ENCODE results near the gene GPATCH2L. TPM values are rescaled to one million over a fixed set of nuclear protein-coding genes. Genes with fewer than 3 reads are reported as not detected.
A peak's percentile ranks its signal among the peaks of the same experiment; 100 is the strongest.

Gene GPATCH2L
- total RNA-seq, 1 donor from 2014 or later = 64.0 TPM

DNA sequence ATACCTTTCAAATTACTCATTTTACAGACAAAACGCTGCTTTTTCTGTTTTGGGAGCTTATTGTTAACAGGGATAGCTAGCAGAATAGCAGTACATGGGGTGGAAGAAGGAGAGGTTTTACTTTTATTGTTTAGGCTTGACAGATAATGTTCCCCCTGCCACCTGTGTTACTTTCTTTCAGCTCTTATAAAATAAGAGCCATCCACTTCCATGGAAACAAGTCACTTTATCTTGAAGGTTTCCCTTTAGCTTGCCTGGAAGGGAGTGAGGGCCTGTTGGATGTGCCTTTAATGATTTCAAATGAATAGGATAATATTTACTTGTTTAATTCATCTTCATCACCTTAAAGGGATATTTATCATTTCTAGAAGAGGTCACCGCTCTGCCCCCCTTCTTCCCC lies 23.3 kb downstream of the GPATCH2L start:
- FAIRE-seq = no peak
- Histone ChIP-seq H3K4me3 (ENCODE audit: low read depth, low read length) (no peak overlapping the region), H3K36me3 (ENCODE audit: control insufficient read depth, insufficient read depth, low read length) (peaks cover 4% of the 10 kb centered on the region), H3K27me3 (ENCODE audit: control insufficient read depth, insufficient read depth, low read length) (no peaks in the 10 kb centered on the region)
- TF ChIP-seq, protein P1, sequence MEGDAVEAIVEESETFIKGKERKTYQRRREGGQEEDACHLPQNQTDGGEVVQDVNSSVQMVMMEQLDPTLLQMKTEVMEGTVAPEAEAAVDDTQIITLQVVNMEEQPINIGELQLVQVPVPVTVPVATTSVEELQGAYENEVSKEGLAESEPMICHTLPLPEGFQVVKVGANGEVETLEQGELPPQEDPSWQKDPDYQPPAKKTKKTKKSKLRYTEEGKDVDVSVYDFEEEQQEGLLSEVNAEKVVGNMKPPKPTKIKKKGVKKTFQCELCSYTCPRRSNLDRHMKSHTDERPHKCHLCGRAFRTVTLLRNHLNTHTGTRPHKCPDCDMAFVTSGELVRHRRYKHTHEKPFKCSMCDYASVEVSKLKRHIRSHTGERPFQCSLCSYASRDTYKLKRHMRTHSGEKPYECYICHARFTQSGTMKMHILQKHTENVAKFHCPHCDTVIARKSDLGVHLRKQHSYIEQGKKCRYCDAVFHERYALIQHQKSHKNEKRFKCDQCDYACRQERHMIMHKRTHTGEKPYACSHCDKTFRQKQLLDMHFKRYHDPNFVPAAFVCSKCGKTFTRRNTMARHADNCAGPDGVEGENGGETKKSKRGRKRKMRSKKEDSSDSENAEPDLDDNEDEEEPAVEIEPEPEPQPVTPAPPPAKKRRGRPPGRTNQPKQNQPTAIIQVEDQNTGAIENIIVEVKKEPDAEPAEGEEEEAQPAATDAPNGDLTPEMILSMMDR (IDR thresholded peaks at IDR 0.05; ENCODE audit: insufficient read depth, low read length, severe bottlenecking) = no peak
- no peak for DNase-seq (ENCODE audit: low read depth)

DNA sequence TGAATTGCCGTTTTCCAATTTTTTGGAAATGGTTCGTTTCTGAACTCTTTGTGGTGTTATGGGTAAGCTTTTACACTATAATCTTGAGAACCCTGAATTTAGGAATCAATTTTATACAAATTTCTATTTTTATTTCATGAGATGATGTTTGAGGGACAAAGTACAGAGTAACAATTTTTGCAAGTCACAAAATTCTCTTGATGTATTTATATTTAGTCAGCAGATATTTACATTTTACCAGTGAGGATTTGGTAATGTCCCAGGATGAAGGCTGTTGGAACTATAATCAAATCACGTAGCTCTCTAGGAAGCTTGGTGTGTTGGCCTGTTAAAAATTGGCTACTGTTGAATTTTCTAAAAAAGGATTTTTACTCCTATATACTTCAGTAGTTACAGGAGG lies 24.2 kb downstream of the GPATCH2L start:
- H3K36me3 ChIP-seq (ENCODE audit: control insufficient read depth, insufficient read depth, low read length) = peaks cover 5% of the 10 kb centered on the region
- no peak overlapping the region for H3K4me3 ChIP-seq (ENCODE audit: low read depth, low read length)
- no peak for FAIRE-seq

DNA sequence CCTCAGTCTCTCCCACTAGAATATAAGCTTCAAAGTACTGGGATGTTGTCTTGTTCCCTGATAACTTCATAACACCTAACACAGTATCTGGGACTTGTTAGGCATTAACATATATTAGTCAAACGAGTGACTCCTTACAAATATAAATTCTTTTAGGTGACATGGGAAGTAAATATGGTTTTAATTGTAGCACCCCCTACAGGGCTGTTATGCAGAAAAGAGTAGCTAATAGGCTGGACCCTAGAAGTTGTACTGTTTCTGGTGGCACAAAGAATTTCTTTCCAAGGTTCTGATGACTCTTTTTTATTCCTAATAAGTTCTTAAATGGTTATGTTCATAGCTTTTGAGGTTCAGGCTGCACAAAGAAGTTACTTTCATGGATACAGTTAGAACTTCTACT lies 29.8 kb downstream of the GPATCH2L start:
- Histone ChIP-seq H3K4me3 (ENCODE audit: low read depth, low read length) (no peak overlapping the region), H3K27me3 (ENCODE audit: control insufficient read depth, insufficient read depth, low read length) (no peaks in the 10 kb centered on the region), H3K36me3 (ENCODE audit: control insufficient read depth, insufficient read depth, low read length) (peaks cover 8% of the 10 kb centered on the region)
- TF ChIP-seq, protein P1 (IDR thresholded peaks at IDR 0.05; ENCODE audit: insufficient read depth, low read length, severe bottlenecking) = no peak
- FAIRE-seq (no peak), DNase-seq (ENCODE audit: low read depth) (peak; percentile 11)

More for the DNA sequence above, 24.2 kb downstream of the GPATCH2L start:
- DNase-seq (ENCODE audit: low read depth) = no peak
- TF ChIP-seq, protein P1 (IDR thresholded peaks at IDR 0.05; ENCODE audit: insufficient read depth, low read length, severe bottlenecking) = no peak
- H3K27me3 ChIP-seq (ENCODE audit: control insufficient read depth, insufficient read depth, low read length) = no peaks in the 10 kb centered on the region

DNA sequence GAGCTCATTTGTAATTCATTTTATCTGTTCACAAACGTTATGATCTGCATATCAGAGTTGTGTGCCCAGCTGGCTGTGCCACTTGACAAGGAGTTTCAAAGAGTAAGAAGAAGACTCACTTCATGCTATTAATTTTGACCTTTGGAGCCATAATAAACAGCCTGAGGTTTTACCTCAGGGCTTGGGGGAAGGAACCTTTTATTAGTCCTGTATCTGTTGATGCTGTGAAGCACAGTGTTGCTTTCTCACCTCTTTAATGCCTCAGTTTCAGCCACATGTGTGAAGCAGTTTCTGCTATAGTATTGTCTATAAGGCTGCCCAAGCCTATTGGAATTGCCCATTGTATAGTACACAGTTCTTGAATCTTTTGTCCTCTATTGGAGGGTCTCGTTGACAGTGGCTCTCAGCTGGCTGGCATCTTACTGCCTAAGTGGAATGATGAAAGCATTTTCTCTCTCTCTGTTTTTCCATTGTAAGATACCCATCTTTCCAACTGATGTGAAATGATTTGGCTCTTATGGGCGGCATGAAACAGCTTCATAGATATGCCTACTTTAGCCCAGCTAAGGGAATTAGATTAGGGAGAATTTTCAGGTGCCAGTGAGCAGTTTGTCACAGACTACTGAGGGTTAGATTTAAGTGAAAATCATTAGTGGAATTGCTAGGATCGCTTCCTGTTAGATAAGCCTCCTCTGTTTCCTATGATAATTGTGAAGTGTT lies 34.7 kb downstream of the GPATCH2L start:
- H3K36me3 ChIP-seq (ENCODE audit: control insufficient read depth, insufficient read depth, low read length) = peaks cover 3% of the 10 kb centered on the region
- TF ChIP-seq, protein P1 (IDR thresholded peaks at IDR 0.05; ENCODE audit: insufficient read depth, low read length, severe bottlenecking) = no peak
- H3K4me3 ChIP-seq (ENCODE audit: low read depth, low read length) = no peak overlapping the region
- DNase-seq (ENCODE audit: low read depth) (no peak), FAIRE-seq (no peak)
- H3K27me3 ChIP-seq (ENCODE audit: control insufficient read depth, insufficient read depth, low read length) = no peaks in the 10 kb centered on the region

GRCh38 chr14:76191297-76191696 lies 39.6 kb downstream of the GPATCH2L start:
- TF ChIP-seq, protein P1 (IDR thresholded peaks at IDR 0.05; ENCODE audit: insufficient read depth, low read length, severe bottlenecking) = no peak
- DNase-seq (ENCODE audit: low read depth) (no peak), FAIRE-seq (no peak)
- H3K4me3 ChIP-seq (ENCODE audit: low read depth, low read length) = no peak overlapping the region
- H3K27me3 ChIP-seq (ENCODE audit: control insufficient read depth, insufficient read depth, low read length) = no peaks in the 10 kb centered on the region
- peaks cover 6% of the 10 kb centered on the region for H3K36me3 ChIP-seq (ENCODE audit: control insufficient read depth, insufficient read depth, low read length)

DNA sequence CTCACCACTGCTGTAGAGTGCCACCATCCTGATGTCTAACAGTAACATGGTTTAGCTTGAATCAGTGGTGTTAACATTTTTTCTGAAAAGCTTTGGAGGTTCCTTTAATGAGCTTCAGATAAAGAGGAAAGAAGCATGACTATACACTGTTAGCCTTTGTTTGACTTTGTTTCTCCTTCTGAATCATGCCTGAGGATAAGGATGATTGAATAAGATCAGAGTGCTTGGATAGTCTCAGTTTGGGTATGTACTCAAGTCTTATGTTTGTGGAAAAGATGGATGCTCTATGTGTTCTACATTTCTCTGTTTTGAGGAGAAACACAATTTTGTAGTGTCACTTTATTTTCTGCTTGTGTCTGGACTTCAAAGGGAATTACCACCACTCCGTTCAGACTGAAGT lies 42.0 kb downstream of the GPATCH2L start:
- peak; percentile 19 for DNase-seq (ENCODE audit: low read depth)
- Histone ChIP-seq H3K36me3 (ENCODE audit: control insufficient read depth, insufficient read depth, low read length) (peaks cover 11% of the 10 kb centered on the region), H3K27me3 (ENCODE audit: control insufficient read depth, insufficient read depth, low read length) (no peaks in the 10 kb centered on the region), H3K4me3 (ENCODE audit: low read depth, low read length) (no peak overlapping the region)
- TF ChIP-seq, protein P1 (IDR thresholded peaks at IDR 0.05; ENCODE audit: insufficient read depth, low read length, severe bottlenecking) = no peak
- no peak for FAIRE-seq

All from bronchial epithelial cell (primary cell).